ENCODE measurements around the gene GPC2.
"Not testable (repeated sequence)": the region's sequence is repeated elsewhere in the genome, so short reads cannot be mapped to it uniquely, and the experiment has no call there.

Gene GPC2

DNA sequence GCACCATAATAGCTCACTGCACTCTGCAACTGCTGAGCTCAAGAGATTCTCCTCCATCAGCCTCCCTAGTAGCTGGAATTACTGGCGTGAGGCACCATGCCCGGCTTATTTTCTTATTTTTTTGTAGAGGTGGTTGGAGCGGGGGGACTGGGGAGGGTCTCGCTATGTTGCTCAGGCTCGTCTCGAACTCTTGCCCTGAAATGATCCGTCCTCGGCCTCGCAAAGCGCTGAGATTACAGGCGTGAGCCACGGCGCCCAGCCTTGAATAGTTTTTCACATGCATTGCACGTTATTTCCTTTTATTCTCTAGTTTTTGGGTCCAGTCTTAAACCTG is 29.0 kb downstream of the GPC2 start:
- no peak for DNase-seq

DNA sequence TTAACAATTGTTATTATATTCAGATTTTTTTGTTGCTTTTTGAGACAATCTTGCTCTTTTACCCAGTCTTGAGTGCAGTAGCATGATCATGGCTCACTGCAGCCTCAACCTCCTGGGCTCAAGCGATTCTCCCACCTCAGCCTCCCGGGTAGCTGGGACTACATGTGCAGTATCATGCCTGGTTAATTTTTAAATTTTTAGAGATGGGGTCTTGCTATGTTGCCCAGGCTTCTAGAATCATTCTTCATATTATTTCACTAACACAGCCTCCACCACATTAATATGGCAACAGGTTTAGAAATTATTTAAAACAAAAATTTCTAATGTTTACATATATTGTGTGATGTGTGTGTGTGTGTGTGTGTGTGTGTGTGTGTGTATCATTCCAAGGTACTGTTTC is 29.9 kb downstream of the GPC2 start:
- no peak for DNase-seq

DNA sequence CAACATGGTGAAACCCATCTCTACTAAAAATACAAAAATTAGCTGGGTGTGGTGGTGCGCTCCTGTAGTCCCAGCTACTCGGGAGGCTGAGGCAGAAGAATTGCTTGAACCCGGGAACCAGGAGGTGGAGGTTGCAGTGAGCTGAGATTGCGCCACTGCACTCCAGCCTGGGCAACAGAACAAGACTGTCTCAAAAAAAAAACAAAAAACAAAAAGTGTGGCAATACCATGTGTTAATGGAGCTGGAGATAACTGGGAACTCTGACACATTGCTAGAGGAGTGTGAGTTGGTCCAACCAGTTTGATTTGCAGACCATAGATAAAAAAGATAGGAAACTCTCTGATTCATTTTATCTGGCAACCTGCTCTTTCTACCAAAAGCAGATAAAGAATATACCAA is 30.8 kb downstream of the GPC2 start:
- DNase-seq, result not testable (repeated sequence)

DNA sequence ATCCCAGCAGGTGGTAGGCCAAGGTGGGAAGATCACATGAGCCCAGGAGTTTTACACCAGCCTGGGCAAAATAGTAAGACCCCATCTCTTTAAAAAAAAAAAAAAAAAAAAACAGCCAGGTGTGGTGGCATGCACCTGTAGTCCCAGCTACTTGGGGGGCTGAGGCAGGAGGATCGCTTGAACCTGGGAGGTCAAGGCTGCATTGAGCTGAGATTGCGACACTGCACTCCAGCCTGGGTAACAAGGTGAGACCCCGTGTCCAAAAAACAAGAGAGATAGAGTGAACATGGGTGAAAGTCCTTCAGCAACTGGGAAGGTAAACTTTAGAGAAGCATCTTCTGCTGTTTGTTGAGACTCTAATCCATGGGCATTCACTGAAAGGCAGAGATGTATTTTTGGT is 34.7 kb downstream of the GPC2 start:
- no peak for DNase-seq

DNA sequence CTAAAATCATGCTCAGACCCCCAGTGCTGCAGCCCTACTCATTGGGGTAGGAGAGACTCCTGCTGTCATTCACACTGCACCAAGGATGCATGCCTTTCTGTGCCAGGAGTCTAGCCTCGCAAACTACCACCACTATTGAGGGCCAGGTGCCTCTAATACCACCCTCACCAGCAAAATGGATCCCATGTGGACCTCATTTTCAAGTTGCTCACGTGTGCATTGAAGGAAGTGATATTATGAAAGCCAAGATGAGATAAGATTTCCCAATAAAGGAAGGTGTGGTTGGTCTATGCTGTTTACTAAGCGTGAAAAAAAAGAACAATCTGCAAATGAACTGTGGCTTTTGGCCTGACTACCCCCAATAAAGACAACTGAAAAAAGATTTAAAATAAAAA is 35.6 kb downstream of the GPC2 start:
- DNase-seq, result no peak

DNA sequence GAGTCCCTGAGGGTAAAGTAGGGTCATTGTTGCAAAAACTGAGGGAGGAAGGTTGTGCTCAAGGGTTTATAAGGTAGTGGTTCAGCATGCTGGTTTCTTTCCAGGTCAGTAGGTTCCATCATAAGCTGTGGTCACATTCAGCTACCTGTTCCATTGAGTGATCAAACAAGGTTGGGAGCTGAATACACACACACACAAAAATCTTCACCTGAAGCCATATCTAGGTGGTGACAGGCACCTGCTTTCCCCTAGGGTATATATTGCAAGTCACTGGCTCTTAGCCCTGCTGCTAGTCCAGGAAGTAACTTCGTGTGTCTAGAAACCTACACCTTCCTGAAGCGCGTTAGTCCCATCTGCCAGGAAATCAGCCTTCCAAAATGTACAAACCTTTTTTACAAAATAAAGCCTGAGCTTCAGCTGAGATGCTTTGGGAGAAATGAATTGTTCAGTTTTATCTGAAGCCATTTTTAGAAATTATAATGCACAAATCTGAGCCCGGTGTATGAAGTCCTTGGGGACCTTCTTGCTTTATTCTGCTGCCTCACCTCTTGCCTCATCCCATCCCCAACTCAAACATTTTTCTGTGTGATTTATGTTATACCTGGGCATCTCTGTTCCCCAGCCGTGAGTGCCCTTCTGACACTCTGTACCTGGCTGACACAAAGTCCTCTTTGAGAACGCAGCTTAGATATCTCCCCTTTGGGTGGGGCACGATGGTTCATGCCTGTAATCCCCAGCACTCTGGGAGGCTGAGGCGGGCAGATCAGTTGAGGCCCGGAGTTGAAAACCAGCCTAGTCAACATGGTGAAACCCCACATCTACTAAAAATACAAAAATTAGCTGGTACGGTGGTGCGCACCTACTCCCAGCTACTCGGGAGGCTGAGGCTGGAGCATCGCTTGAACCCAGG is 39.1 kb downstream of the GPC2 start:
- DNase-seq, result no peak

DNA sequence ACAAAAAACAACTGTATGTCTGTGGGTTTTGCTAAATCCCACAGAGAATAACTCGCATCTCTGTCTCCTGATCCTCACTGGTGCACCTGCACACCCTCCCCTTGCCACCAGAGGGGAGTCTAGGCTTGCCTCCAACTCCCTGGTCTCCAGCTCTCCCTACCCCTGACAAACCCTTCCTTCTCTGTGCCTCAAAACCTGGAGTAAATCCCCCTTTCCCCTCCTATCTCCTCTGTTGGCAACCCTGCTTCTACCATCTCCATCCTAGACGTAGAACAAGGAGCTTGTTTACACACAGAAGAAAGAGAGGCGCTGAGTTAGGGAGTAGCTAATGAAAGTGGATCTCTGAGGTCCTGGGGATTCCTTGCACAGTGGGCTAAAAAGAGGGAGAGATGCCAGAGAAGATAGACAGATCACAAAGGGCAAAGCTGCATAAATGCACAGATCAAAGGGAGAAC is 44.5 kb downstream of the GPC2 start:
- peak; percentile 59 for DNase-seq

DNA sequence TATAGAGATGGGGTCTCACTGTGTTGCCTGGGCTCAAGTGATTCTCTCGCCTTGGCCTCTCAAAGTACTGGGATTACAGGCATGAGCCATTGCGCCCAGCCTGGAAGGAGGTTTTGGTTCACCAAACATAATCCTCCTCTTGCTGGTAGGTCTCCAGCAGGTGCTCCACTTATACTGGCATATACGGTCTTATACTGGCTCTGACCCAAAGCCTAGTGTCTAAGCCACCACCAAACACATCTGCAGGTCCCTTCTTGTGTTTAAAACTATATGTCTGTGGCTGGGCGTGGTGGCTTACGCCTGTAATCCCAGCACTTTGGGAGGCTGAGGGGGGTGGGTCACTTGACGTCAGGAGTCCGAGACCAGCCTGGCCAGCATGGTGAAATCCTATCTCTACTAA is 45.1 kb downstream of the GPC2 start:
- no peak for DNase-seq

DNA sequence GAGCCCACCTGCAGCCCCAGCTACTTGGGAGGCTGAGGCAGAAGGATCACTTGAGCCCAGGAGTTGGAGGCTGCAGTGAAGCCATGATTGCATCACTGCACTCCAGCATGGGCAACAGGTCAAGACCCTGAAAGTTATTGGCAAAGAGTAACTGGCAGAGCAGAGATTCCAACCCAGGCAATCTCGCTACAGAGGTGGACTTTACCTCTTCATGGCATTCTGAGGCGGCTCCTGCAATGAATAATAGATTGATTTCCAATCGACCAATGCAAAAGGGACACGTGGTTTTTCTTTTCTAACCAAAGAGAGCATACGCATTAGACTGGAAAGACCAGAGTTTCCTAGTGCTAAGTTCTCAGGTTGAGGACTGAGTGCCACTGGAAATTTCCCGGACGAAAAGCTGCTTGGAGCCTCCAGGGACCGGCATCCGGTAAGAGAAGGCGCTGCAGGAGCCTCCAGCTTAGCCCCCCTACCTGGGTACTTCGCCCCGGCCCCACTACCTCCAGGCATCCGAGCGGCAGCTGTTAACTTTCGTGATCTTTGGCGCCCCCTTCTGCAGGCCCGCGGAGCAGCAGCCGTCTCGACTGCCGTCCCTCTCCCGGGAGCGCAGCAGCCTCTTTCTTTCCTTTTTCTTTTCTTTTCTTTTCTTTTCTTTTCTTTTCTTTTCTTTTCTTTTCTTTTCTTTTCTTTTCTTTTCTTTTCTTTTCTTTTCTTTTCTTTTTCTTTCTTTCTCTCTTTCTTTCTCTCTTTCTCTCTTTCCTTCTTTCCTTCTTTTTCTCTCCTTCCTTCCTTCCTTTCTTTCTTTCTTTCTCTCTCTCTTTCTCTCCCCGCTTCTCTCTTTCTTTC is 46.4 kb downstream of the GPC2 start:
- DNase-seq, result peak; percentile 88

DNA sequence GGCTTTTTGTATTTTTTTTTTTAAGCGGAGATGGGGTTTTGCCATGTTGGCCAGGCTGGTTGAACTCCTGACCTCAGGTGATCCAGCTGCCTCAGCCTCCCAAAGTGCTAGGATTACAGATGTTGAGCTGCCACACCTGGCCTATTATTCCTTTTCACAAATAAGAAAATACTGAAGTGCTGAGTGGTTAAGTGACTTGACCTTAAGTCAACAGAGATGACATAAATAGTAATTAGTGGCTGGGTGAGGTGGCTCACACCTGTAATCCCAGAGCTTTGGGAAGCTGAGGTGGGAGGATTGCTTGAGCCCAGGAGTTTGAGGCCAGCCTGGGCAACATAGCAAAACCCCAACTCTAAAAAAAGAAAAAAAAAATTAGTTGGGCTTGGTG is 47.0 kb downstream of the GPC2 start:
- DNase-seq, result not testable (repeated sequence)

DNA sequence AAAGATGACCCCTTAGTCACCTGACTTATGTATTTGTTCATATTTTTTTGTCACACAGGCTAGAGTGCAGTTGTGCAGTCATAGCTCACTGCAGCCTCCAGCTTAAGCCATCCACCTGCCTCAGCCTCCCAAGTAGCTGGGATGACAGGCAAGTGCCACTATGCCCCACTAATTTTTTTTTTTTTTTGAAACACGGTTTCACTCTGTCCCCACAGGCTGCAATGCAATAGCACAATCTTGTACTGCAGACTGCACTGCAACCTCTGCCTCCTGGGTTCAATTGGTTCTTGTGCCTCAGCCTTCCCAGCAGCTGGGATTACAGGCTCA is 48.6 kb downstream of the GPC2 start:
- DNase-seq, result no peak

DNA sequence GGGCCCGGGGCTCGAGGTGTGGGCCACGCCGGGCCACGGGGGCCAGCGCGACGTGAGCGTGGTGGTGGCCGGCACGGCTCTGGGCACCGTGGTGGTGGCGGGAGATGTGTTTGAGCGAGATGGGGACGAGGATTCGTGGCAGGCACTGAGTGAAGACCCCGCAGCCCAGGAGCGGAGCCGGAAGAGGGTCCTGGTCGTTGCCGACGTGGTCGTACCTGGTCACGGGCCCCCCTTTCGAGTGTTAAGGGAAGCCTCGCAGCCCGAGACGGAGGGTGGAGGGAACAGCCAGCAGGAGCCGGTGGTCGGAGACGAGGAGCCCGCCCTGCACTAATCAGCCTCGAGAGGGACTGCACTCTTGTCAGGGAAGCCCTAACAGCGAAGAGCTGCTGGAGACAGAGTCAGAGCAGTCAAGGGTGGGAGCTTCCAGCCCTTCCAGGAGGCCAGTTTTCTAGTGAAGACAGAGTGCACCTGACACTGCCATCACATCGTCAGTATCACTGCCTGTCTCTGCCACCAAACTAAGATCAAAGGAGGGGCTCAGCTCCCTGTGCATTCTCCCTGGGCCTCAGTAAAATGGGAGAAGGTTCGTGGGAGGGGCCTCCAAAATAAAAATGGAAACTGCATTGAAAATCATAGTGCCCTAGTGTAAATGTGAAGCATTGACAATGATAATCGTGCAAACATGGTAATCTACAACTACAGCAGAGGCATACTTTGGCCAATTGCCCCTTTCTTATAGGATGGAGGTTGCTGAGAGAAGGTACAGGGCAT is 49.1 kb downstream of the GPC2 start:
- DNase-seq, result peak; percentile 19

DNA sequence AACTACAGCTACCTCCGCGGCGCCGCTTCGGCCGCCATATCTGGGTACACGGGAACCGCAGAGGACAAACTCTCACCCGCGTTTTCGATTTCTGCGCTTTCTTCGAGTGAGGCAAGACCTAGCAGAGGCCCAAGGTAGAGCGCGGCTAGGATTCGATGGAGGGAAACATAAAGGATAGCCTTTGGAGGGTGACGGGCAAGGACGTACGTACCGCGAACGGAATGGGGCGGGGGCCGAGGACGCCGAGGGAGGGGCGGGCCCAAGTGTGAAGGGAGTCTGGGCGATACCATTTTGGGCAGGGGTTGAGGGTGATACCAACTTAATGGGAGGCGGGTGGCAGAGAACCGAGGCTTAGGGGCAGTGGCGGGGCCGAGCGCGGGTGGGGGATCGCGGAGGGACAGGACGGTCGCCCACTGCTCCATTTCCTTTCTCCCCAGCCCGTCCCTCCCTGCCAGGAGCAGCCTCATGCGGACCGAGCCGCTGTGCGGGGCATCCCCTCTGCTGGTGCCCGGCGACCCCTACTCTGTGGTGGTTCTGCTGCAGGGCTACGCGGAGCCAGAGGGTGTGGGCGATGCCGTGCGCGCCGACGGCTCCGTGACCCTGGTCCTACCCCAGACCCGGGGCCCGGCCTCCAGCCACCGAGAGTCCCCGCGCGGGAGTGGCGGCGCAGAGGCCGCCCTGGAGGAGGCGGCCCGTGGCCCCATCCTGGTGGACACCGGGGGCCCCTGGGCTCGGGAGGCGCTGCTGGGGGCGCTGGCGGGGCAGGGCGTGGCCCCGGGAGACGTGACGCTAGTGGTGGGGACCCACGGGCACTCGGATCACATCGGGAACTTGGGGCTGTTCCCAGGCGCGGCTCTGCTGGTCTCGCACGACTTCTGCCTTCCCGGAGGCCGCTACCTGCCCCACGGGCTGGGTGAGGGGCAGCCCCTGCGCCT is 50.0 kb downstream of the GPC2 start, which contains the start of gene MBLAC1:
Gene MBLAC1, plus strand, starts transcription at position 37 of the 935 bp plus-strand sequence. Its CDS starts 429 bp downstream, at position 466.
- DNase-seq, result peak; percentile 94

DNA sequence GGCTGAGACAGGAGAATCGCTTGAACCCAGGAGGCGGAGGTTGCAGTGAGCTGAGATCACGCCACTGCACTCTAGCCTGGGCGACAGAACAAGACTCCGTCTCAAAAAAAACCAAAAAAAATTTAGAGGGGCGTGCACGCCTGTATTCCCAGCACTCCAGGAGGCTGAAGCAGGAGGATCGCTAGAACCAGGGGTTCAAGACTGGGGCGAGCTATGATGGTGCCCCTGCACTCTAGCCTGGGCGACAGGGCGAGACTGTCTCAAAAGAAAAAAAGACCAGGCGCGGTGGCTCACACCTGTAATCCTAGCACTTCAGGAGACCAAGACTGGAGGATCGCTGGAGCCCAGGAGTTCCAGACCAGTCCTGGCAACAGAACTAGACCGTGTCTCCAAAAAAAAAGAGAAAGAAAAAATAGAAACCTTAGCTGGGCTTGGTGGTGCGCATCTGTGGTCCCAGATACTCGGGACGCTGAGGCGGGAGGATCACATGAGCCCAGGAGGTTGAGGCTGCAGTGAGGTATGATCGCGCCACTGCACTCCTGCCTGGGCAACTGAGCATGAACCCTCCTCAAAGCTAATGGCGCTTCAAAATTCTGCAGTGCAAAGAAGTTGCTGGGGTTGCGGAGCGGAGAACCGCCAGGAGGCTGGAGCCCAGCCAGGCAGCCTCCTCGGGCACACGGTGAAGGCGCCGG is 50.8 kb downstream of the GPC2 start:
- no peak for DNase-seq

DNA sequence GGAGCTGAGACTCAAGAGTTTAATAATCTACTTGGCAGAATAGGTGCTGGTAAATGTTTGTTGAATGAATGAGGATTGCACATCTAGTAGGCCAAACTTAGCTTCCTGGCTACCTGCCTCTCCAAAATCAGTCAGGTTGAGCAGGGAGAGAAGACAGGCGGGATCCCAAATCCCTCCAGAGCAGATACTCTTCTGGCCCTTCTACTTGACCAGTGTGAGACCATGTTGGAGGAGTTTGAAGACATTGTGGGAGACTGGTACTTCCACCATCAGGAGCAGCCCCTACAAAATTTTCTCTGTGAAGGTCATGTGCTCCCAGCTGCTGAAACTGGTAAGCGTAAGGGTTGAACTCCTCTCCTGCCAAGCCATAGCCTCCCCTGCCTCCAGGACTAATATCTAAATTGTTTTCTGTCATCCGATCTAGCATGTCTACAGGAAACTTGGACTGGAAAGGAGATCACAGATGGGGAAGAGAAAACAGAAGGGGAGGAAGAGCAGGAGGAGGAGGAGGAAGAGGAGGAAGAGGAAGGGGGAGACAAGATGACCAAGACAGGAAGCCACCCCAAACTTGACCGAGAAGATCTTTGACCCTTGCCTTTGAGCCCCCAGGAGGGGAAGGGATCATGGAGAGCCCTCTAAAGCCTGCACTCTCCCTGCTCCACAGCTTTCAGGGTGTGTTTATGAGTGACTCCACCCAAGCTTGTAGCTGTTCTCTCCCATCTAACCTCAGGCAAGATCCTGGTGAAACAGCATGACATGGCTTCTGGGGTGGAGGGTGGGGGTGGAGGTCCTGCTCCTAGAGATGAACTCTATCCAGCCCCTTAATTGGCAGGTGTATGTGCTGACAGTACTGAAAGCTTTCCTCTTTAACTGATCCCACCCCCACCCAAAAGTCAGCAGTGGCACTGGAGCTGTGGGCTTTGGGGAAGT is 52.6 kb downstream of the GPC2 start:
- no peak for DNase-seq

DNA sequence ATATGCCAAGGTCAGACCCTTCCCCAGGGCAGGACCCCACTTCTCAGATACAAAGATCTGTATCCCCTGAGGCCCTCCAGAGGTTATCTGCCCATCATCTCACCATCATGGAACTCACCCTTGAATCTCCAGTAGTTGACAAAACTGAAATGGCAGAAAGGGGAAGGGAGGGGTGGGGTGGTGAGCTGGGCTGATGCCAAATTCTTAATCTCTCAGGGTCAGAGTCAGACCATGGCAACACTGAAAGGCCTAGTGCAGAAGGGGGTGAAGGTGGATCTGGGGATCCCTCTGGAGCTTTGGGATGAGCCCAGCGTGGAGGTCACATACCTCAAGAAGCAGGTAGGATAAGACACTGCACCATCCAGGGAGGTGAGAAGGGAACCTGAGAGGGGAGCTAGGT is 54.6 kb downstream of the GPC2 start:
- no peak for DNase-seq

DNA sequence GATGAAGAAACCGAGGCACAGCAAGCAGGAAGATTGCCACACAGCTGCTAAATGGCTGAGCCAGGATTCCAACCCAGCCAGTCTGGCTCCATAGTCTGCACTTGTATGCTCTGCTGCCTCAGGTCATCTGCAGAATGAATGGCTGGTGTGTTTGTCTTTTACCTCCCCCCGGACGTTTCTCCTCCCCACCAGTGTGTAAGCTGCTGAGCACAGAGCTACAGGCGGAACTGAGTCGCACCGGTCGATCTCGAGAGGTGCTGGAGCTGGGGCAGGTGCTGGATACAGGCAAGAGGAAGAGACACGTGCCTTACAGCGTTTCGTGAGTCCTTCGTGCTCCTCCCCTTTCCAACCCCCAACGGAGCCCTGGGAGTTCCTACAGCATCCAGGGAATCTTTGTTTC is 55.1 kb downstream of the GPC2 start:
- no peak for DNase-seq

DNA sequence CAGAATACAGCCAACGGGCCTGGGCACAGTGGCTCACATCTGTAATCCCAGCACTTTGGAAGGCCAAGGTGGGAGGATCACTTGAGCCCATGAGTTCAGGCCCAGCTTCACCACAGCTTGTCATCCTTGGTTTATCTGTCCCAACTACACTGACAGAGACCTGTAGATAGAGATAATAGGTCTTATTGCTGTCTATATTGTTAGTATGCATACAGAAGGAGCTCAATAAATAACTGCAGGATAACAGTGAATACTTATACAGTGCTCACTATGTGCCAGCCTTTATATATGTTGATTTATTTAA is 56.5 kb downstream of the GPC2 start:
- DNase-seq, result no peak

DNA sequence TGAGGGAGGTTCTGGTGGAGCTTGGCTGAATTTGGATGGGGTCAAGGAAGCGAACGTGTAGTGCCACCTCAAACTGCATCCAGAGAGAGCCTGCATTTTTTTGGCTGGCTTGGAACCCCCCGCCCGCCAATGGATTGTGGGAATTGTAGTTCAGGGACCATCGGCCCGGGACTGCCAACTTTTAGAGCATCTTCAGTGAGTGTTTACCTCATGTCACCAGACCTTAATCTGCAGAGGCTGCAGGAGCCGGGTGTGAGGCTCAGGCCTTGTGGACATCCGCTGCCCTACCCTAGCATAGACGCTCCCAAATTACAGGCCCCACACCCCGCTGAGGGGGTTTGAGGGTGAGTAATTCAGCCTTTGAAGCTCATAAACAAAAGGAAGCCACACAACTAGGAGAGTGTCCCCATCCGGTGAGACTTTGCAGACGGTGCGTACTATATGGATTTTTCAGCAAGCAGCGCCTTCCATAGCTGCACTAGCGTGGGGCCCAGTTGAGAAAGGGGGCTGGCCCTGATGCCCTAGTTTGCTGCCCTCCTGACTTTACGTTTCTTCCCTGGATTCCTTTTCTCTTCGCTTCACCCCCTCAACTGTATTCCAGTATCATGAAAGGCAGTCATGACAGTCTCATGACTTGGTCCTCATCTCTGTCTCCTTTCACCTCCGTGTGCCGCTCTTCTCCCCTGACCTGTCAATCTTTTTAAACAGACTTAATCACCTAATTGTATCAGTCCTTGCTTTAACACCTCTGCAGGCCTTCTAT is 57.0 kb downstream of the GPC2 start:
- DNase-seq, result peak; percentile 69
